ELR (cell line): ENCODE measurements around the gene HDC.

Experiments
- DNase-seq: peaks from one replicate; pipeline ENCODE4 v3.0.0-alpha.2; 2015; ENCODE audit warnings: low read depth

HDC gene

DNA sequence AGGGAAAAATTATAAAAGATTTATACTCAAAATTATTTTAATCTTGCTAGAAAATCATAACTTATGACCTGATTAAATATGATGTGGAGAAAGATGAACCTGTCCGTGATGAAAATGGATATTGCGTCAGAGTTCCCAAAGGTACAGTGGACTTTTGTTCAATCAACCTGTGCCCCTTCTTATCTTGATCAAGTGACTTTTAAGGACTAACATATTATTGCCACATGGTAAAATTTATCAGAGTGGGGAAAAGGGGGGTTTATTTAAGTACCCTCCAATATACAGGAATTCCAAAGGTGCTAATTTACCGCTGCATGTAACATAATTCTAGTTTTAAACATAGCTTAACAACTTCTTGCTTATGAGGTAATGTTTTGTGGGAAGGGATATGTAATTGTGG is 39.6 kb downstream of the HDC start:
- DNase-seq: no peak

DNA sequence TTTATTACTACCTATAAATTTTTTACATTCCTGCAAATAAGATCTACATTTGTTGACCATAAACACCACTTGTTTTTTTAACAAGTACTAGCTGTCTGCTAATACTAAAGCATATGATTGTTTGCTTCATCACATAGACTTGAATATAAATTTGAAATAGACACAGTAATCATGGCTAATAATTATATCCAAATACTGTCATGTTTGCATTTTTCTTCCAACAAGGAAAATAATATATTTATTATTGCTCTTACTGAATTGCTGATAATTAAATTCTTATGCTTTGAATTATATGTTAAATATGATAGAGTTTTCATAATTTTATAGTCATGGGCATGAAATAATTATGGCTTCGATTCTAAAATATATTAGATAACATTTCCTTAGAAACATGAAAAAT is 40.5 kb downstream of the HDC start:
- DNase-seq: no peak

DNA sequence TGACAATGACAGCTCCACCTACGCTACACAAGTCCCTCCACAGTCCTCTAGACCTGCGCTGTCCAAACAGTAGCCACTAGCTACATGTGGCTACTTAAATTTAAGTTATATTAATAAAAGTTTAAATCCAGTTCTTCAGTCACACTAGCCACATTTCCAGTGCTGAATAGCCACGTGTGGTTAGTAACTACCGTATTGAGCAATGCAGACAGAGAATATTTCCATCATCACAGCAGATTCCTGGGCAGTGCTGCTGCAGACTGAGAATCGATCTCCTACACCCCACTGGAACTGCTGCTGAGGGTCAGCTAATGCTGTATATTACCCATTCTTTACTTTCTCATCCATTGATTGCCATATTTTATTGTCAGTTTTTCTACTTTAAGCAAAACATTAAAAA is 40.9 kb downstream of the HDC start:
- DNase-seq: peak; percentile 4

DNA sequence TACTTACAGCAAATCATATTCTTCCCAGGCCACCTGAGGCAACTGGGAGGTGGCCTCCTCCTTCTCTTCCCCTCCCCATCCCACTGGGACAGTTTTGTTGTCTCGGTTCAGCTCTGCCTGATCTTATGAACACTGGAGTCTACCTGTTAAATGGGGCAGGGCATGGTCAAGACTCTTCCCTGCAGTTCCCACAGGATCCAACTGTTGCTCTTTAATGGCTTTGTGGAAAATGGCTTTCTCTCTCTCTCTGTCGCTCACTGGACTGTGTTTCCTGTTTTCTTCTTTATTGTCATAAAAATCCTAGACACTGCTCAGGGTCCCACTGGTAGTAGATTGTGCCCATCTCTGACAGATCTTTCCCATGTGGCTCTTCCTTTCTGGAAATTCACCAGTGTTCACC is 43.3 kb downstream of the HDC start:
- DNase-seq: no peak

DNA sequence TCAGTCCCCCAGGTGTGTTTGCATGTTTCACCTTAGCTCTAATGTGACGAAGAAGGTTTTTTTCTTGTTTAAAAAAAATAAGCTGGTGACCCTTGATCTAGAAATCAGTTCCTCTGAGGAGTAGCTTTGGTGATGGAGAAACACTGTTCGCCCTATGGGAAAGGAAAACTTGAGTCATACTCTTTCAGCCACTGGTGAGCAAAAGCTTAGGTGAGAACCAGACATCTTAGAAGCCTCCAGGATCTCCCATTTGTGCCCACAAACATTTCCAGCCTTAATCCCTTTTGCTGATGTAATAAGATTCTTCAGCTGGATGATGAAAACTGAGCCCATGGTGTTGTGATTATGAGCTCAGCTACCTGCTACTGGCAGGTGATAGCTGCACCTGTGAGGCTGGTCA is 45.7 kb downstream of the HDC start:
- no peak for DNase-seq

DNA sequence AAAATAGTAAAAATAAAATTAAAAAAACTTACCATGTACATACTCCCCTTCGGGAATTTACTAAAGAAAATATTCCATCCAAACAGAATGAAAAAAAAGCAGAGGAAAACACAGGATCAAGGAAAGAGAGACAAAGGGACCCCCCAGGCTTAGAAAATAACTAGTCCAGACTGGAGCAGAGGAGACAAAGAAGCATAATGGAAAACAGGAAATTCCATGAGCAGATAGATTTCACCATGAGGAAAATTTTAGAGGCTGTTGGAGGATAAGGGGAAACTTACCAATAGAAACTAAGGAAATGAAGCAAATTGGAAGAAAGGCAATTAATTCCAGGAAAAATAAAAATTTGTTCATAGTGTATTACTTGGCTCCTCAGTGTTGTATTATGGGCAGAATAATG is 46.8 kb downstream of the HDC start:
- no peak for DNase-seq

DNA sequence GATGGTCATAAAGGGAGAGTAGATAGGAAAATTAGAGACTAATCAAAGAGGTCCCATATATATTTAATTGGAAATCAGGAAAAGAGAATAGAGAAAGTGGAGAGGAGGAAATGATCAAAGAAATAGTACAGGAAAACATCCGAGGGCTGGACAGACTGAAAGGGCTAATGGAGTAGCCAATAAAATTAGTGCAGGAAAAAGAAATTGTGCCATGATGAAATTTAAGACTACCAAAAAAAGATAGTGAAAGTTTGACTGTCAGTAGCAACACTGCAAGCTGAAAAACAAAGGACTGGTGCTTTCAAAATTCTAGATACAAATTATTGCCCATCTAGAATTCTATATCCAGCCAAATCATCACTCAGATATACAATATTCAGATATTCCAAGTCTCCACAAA is 47.2 kb downstream of the HDC start:
- DNase-seq: no peak

DNA sequence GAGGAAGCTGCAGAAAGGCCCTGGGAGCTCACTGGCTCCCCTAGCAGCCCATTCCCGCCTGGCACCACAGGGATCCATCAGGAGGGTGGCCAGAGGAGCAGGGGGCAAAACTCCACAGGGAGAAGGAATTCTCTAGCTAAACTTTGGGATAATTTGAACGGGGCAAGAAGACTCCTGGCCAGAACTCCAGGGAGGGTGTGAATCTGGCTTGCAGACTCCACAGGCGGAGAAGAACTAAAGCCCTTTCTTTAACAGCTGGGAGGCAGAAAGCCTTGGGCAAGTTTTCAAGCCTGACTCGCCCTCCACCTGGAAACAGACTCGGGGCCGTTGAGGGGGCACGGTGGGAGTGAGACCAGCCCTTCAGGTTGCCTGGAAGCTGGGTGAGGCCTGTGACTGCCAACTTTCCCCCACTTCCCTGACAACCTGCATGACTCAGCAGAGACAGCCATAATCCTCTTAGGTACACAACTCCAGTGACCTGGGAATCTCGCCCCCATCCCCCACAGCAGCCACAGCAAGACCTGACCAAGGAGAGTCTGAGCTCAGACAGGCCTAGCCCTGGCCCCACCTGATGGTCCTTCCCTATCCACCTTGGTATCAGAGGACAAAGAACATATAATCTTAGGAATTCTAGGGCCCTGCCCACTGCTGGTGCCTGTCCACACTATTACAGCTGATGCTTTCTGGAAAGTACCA is 54.9 kb downstream of the HDC start:
- no peak for DNase-seq

DNA sequence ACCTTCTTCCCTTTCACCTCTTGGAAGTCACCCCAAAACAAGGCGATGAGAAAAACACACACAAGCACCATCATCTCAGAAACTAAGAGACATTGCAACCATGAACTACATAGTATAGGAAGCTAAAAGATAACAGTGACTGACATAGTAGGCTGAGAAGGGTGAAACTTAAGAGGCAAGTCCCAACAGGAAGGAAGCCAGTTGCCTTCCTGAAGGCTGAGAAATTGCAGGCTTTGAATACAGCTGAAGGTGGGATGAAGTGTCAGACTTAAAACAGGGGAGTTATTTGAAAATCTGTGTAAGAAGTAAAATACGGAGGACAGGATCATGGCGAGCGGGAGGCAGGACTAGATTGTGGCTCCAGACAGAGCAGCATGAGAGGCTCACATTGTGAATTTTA is 55.7 kb downstream of the HDC start:
- no peak for DNase-seq

DNA sequence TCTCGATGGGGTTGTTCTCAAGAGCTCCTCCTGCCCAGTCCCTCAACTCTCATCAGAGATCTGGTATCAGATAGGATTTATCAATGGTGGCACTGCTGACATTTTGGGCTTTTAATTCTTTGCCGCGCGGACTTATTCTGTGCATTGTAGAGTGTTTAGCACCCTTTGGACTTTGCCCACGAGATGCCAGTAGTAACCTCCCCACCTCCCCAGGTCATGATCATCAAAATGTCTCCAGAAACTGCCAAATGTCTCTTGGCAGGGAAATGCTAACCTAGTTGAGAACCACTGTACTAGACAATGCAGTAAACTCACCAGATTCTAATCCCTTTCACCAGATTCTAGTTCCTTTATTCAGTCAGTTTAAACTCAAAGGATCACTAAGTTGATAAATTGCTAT is 59.5 kb downstream of the HDC start:
- DNase-seq: no peak

DNA sequence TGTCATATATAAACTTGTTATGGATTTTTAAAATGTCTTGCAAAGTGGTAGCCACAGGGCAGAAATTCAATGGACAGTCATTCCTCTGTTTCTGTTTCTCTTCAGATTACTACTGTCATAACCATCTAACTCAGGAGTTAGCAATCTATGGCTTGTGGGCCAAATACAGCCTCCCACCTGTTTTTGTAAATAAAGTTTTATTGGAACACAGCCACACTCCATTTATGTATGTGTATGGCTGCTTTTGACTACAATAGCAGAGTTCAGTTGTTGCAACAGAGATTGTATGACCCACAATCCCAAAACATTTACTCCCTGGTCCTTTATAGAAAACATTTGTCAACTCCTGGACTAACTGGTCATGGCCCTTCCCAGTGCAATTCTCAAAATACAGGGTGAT is 63.5 kb downstream of the HDC start:
- DNase-seq: no peak

DNA sequence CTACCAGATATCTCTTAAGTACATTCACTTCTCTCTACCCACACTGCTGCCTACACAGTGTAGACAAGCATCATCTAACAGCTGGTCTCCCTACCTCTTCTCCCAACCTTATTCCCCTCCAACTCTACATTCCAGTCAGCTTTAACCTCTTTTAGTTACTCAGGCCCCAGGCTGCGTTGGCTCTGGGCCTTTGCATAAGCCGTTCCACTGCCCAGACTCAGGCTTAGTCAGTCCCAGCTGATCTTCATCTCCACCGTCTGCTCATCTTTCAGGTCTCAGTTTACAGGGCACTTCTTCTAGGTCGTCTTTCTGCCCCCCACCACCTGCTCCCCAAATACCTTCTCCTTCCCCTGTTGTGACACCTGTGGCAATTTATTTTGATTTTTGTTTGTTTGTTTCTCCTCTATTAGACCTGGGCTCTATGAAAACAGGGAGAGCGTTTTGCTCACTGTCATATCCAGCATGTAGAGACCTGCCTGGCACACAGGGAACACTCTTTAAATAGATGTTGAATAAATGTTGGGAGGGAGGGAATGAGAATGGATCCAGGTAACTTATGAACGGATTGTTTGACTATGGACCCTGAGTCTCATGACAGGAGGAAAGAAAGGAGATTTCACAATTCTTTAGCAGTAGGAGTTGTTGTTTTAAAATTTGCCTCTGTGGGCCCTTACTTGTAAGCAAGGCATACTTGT is 72.5 kb downstream of the HDC start:
- DNase-seq: no peak

DNA sequence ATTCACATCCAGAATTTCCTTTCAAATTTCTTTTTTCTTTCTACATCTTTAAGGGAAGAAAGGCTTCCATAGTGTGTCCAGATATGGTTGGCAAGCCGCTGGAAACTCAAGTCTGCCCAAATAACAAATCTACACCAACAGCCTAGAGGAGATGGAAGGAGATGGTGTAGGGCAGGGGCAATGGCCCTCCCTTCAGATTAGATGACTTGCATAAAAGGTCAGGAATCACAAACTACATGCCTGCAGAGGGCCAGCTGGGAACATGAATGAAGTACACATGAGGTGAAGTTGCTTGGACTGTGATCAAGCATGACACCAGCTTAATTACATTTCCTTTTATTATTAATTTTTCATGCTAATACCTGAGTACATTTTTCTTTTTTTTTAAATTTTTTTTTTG is 73.4 kb downstream of the HDC start:
- no peak for DNase-seq
